Sciatic nerve (tissue), 2 donors: ENCODE results near the gene CCDC88C. TPM values are rescaled to one million over a fixed set of nuclear protein-coding genes. Genes with fewer than 3 reads are reported as not detected.
A peak's percentile ranks its signal among the peaks of the same experiment; 100 is the strongest.

Experiments used
- ATAC-seq: fragments of 200-7000 bp; cut with Tn5 transposase; one replicate; pipeline ENCODE4 v1.9.1; 2020; ENCODE audit warnings: mild to moderate bottlenecking, moderate library complexity
- DNase-seq: peaks from one replicate; pipeline ENCODE4 v3.0.0-alpha.2; 2020; ENCODE audit warnings: low spot score
- intact Hi-C: fragments of 100-400 bp; cut with DNase I; formaldehyde crosslinking; loops from one replicate; pipeline ENCODE4 v1.14.2; 2022
- total RNA-seq: library from RNA; stranded (reverse); fragmentation: NEBNext Ultra II Directional; extraction: Animal tissue kit (Norgen Biotek cat#: 25700); gene quantifications from one replicate; pipeline ENCODE4 v1.2.1, GENCODE V29; 2021
- donor health status: DM: no; HTN: no; CAD: no.
- donor health status: DM: no; HTN: no; CAD: no.

Gene CCDC88C
- total RNA-seq, 1 donor from 2014 or later, result 16.2 TPM

DNA sequence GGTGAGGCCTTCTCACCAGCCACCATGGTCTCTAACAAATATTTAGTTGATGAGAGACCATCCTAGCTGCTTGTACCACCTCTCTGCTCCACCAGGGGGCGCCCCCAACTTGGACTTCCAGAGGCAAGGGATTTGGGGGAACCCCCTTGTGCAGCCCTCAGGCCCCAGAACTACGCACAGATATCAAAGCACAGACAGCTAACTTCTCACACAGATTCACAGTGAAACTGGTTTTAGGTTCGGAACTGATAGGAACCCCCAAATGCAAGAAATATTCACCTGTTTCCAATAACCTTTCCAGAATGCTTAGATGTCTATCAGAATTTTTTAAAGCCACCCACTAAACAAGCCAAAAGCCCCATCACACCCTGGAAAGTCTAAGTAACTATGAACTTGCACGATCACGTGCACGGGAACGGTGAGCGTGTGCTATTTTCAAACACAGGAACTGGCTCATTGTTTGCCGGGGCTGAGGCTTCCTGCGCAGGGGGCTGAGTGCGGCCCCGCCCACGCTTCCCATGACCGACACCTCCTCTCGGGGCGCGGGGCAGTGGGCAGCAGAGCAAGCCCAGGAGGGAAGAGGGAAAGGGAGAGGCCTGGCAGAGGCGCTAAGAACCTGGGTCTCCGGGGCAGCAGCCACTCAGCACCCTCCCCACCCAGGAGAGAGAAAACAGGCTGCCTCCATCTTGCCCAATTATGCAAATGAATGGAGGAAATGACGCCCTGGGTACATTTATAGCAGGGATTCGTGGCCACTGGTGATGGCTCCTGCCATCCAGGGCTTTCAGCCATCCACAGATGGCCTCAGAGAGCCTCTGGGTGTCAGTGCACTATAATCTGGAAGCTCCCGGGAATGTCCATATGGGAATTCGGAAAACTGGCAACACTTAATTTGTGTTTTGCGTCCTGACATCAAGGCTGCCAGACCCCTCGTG, 93.7 kb downstream of the CCDC88C start:
- ATAC-seq (peak; percentile 87), DNase-seq (peak; percentile 93)
- intact Hi-C loops, result loop anchor here (5.0 kb wide), 2 partner anchors 93 to 468 kb away; partner anchors contain the start of gene CCDC88C

DNA sequence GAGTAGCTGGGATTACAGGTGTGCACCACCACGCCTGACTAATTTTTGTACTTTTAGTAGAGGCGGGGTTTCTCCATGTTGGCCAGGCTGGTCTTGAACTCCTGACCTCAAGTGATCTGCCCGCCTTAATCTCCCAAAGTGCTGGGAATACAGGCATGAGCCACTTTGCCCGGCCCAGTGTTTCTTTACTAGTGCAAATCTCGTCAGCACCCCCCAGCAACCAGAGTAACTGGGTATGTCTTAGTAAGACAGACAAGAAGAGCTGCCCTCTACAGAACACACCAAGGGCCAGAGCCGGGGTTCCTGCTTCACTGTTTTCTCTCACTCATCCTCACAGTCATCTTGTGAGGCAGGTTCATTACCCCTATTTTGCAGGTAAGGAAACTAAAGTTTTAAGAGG, 94.6 kb downstream of the CCDC88C start:
- intact Hi-C loops, result loop anchor here (5.0 kb wide), 2 partner anchors 94 to 469 kb away; partner anchors contain the start of gene CCDC88C
- DNase-seq (no peak), ATAC-seq (no peak)

DNA sequence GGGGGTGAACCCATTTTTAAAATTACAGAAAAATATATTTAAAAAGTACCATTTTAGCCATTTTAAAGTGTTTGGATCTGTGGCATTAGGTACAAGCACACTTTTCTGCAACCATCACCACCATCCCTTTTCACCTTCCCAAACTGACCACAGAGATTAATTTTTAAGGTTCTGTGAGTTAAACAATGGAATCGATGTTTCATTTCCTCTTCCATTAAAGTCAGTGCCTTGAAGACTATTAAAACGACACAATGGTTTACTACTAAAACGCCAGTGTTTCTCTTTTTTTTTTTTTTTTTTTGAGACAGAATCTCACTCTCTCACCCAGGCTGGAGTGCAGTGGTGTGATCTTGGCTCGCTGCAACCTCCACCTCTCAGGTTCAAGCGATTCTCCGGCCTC, 95.0 kb downstream of the CCDC88C start:
- intact Hi-C loops, result loop anchor here (5.0 kb wide), 2 partner anchors 95 to 470 kb away; partner anchors contain the start of gene CCDC88C

DNA sequence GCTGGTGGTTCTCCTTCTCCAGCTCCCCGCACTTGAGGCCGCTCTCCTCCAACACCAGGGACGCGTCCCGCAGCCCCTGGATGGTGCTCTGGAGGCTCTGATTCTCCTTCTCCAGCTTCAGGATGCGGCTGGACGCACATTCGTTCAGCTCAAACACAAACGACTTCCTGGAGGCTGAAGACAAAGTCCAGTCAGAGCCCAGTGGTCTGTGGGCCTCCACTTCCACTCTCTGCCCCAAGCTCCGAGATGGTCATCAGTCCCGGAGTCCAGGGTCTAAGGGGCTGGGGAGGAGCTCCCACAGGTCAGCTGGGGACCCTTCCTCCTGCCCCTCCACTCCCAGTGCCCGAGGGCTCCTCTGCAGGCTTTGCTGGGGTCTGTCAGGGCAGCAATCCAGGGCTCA, 96.5 kb downstream of the CCDC88C start:
- intact Hi-C loops, result loop anchor here (5.0 kb wide), 2 partner anchors 96 to 471 kb away; partner anchors contain the start of gene CCDC88C
- no peak for ATAC-seq
- no peak for DNase-seq

More for the DNA sequence above, 95.0 kb downstream of the CCDC88C start:
- ATAC-seq (no peak), DNase-seq (no peak)

DNA sequence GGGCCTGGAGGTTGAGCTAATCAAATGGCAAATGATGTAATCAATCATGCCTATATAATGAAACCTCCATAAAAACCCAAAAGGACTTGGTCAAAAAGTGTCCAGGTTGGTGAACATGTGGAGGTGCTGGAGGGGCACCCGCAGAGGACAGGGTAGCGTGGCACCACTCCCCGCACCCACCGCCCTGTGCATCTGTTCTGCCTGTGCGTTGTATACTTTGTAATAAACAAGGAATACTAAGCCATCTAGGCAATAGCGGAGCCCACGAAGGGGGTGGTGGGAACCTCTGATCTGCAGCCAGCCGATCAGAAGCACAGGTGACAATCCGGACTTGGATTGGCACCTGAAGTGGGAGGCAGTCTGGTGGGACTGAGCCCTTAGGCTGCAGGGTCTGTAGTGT, 97.4 kb downstream of the CCDC88C start:
- DNase-seq (no peak), ATAC-seq (no peak)
- intact Hi-C loops, result loop anchor here (5.0 kb wide), 2 partner anchors 97 to 472 kb away; partner anchors contain the start of gene CCDC88C

DNA sequence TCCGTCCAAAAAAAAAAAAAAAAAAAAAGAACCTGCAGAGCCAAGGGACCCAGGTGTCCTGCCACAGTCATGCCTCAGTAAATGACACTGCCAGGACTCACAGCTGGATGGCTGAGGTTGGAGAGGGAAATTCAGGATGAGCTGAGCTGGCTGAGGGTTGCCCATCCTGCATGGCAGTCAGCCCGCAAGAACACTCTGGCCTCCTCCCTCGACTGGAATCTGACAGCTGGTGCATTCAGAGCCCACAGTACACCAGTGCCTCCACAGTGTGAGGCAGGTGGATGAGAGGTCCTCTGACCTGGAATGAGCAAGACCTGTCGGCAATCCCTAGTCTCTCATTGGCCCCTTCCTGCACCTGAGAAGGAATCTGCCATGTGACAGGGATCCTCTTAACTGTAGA, 98.7 kb downstream of the CCDC88C start:
- no peak for DNase-seq
- ATAC-seq, result no peak
- intact Hi-C loops, result no loop called here

DNA sequence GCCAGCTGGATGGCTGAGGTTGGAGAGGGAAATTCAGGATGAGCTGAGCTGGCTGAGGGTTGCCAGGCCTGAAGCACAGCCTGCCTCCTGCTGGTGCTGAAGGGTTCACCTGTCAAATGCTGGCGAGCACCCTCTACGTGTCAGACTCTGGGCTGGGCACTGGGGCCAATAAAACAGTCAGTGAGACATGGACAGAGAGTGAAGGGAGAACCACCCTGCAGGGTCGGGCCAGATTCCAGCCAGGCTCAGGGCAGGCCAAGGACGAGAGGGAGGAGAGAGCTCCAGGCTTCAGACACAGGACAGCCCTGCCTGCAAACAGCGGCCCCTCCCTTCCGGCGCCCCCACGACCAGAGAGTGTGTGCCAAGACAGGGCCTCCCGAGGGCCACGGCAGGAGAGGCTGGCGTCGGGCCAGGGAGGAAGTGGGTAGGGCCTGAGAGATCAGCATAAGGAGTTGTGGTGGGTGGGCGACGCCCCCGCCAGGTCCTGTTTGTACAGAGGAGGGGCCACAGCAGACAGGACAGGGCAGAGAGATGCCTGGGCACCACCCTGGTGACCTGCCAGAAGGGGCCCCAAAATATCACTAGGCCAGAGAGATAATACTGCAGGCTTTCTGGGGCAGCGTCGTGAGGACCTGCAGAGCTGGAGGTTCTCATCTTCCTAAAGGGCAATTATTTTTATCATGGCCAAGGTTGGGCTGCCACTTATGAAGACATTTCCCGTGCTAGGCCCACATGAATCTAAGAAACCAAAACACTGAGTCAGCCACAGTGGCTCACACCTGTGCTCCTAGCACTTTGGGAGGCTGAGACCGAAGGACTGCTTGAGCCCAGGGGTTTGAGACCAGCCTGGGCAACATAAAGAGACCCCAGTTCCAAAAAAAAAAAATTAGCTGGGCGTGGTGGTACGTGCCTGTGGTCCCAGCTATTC, 100.0 kb downstream of the CCDC88C start:
- ATAC-seq (peak; percentile 59), DNase-seq (no peak)
- intact Hi-C loops, result no loop called here

DNA sequence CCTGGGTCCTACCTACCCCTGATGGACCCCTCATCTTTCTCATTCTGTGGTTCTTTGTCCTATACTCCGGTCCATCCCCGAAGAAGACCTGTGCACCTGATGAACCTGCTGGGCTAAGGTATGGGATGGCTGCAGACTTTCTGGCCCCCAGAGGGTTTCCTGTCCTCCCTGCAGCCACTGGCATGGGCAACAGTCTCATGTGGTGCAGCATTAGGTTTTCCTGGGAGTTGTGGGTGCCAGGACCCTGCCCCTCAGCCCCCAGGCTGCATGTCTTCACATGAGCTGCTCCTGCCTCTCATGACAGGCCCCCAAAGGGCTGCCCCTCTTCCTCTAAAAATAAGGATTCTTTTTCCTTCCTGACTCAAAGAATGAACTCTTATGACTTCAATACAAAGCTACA, 100.9 kb downstream of the CCDC88C start:
- intact Hi-C loops, result no loop called here
- DNase-seq (no peak), ATAC-seq (no peak)

DNA sequence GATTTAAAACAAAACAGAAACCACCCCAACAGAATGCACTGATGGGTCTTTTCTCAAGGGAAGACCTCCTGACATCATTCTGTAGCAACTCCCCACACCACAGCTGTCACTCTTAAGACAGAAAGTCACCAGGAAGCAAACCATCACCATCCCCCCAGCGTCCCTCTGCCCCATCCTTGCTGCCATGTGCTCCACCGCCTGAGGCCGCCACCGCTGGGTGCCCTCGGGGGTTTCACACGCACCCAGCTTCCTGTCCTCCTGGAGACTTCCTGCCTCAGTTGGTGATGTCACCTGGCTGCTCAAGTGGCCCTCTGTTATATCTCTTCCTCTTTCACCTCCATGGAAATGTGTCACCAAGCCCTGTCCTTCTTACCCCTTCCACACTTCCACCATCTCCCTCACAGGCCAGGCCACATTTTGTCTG, 101.8 kb downstream of the CCDC88C start:
- intact Hi-C loops, result no loop called here
- DNase-seq (no peak), ATAC-seq (no peak)

DNA sequence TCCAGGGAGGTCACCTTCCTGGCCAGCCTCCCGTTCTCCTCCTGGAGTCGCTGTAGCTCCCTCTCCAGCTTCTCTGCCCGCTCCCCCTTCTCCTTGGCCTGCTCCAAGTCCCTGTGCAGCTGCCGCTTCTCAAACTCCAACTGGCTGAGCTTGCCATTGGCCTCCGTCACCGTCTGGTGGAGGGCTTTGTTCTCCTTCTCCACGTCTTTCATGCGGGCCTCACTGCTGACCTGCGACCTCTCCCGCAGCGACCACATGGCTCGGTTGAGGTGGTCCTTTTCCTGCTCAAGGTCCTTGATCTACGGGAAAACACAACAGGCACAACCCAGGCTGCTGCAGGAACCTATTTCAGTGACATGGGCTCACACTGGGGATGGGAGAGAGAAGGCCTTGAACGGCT, 103.8 kb downstream of the CCDC88C start:
- ATAC-seq, result no peak
- intact Hi-C loops, result no loop called here

DNA sequence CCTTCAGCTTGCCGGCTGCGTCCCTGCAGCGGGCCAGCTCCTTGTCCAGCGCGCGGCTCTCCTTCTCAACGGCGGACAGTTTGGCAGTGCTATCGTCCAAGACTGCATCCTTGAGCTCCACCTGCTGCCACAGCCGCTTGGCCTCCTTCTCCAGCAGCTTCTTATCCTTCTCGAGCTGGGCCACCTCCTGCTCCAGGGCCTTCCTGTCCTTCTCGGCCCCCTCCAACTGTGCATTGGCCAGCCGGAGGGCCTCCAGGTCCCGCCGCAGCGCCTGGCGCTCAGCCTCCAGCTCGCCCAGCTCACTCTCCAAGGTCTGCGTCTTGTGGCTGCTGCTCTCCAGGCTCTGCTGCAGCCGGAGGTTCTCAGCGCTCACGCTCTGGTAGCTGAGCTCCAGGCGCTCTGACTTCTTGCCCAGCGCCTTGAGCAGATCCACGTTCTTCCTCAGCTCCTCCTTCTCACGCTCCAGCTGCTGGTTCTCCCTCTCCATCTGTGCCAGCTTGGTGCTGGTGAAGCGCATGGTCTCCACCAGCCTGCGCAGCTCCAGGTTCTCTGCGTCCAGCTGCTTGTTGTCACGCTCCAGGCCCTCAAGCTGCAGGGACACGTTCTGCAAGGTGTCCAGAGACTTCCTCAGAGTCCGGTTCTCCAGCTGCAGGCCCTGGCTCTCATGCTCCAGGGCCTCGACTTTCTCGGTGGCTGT, 104.3 kb downstream of the CCDC88C start:
- intact Hi-C loops, result no loop called here
- DNase-seq, result no peak
- ATAC-seq, result no peak

More for the DNA sequence above, 103.8 kb downstream of the CCDC88C start:
- no peak for DNase-seq

DNA sequence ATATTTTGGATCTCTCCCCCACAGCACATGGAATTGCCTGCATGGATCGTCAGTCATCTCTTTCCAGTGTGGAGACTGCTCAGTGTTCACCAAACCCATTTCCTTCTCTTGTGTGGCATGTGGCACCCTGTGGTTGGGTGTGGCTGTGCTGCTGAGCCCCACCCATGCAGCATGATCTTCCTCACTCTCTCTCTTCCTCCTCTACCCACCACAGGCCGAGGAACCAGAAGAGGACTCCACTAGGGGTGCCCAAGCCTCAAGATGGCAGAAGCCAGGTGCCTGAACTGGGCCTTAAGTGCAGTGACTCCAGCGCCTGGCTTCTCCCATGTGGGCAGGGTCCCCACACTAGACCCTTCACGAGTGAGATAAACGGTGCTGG, 106.3 kb downstream of the CCDC88C start:
- intact Hi-C loops, result no loop called here
- no peak for ATAC-seq
- no peak for DNase-seq

DNA sequence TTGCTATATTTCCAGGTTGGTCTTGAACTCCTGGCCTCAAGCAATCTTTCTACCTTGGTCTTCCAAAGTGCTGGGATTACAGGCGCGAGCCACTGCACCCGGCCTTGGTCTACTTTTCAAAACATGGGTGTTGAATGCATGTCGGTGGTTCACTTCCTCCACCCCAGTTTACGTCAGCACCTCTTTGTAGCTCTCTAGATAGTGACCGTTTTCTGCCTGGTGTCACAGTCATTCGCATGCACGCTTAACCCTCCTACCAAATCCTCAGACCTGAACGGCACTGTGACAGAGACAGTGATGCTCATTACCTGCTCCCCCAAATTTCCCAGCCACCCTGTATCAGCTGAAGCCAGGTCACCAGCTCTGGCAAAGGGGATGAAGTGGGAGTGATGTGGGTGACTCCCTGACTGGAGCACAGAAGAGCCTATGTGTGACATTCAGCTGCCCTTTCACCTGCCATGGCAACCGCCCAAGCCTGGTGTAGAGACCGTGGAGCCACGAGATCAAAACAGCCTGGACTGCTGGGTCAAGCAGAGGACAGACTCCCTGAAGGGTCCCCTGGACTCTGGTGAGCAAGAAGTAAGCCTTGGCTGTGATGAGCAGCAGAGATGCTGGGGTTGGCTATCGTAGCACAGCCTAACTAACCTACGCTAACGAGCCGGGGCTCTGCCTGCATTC, 106.9 kb downstream of the CCDC88C start:
- DNase-seq (no peak), ATAC-seq (no peak)
- intact Hi-C loops, result no loop called here

DNA sequence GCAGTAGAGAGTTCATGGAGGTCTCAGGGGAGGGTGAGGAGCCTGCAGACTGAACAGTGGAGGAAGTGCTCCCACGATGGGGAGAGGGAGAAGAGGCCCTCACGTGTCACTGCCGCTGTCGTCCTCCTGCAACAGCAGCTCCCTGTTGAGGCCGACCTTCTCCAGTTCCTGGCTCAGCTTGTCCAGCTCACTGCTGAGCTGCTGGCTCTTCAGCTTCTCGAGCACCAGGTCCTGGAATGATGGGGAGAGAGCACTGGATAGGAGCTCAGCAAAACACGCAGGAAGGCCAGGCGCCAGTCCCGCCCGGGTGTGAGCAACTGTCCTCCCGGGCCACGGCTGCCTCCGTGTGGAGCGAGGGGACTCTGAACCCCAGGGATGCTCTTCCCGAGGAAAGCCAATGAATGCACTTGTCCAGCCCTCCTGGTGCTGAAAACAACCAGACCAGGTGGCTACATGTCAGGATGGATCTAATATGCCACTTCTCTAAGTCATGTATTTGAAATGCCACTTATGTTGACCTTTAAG, 107.8 kb downstream of the CCDC88C start:
- intact Hi-C loops, result no loop called here
- ATAC-seq (no peak), DNase-seq (no peak)

DNA sequence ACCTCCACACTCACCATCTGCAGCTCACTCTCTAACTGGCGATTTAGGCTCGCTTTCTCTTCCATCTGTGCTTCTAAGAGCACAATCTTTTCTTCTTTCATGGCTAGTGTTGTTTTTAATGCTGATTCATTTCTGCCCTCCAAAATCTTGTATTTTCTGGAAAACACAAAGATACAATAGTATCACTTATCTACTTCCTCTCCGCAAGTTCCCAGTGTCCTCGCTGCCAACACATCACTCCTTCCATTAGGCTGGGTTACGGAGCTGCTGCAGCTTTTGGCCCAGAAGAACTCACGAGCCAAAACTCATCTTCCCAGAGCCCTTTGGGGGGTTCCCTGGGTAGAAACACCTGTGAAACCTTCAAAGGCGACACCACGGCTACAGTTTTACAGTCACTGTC, 109.3 kb downstream of the CCDC88C start:
- ATAC-seq (no peak), DNase-seq (no peak)
- intact Hi-C loops, result no loop called here

DNA sequence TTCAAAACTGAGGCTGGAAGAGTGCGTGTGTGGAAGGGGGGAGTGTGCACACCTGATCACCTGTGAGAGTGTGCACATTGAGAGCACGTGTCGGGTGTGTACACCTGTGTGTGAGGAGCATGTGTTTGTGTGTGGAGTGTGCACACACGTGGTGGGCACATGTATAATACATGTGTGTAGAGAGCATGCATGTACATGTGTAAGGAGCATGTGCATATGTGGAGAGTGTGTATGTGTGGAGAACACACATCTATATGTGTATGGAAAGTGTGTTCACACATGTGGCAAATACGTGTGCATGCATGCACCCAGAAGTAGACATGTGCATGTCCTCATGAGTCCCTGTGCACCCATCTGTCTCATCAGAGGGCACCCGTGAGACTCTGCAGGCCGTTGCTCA, 110.0 kb downstream of the CCDC88C start:
- intact Hi-C loops, result no loop called here

DNA sequence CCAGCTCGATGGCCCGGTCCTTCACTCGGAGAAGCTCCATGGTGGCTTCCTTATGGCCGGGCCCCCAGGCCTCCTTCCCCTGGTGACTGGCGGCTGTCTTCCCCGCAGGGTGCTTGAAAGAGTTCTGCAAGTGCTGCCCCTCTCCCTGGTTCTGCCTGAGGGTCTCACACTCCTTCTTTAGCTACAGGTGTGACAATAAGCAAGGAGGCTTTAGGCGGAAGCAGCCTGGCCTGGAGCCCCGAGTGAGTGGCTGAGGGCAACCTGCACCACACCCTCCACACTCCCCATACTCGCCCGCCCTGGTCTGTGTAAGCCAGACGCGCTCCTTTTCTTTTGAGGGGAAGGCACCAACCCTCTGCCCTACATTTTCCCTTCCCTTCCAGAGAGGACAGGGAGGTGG, 110.6 kb downstream of the CCDC88C start:
- DNase-seq (no peak), ATAC-seq (no peak)
- intact Hi-C loops, result no loop called here

More for the DNA sequence above, 110.0 kb downstream of the CCDC88C start:
- ATAC-seq, result no peak
- no peak for DNase-seq

DNA sequence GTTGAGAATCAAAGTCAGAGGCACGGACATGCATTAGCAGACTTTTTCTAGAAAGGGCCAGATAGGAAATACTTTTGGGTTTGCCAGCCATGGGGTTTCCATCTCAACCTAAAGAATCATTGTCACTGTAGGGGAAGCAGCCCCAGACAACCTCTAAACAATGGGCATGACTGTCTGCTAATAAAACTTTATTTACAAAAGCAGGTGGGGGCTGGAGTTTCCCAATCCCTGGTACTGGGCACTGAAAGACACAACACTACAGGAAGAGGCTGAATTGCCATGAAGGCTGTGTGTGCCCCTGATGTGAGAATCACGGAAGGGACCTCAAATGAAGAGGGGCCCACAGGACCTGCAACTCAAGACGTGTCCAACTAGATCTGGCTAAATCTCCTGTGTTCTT, 111.1 kb downstream of the CCDC88C start:
- intact Hi-C loops, result no loop called here
- DNase-seq, result no peak

More for the DNA sequence above, 111.1 kb downstream of the CCDC88C start:
- ATAC-seq, result no peak
